ENCODE measurements around the gene LARP7.
"Not testable (repeated sequence)": the region's sequence is repeated elsewhere in the genome, so short reads cannot be mapped to it uniquely, and the experiment has no call there.

LARP7 gene

GRCh38 chr4:112648263-112649054 is 11.5 kb downstream of the LARP7 start:
- H3K27ac ChIP-seq: no peak overlapping the region

GRCh38 chr4:112649055-112649408 is 12.1 kb downstream of the LARP7 start:
- Histone ChIP-seq H3K4me3 (no peak overlapping the region), H3K27ac (no peak overlapping the region)

More at GRCh38 chr4:112648263-112649054, 11.5 kb downstream of the LARP7 start:
- H3K4me3 ChIP-seq: no peak overlapping the region

DNA sequence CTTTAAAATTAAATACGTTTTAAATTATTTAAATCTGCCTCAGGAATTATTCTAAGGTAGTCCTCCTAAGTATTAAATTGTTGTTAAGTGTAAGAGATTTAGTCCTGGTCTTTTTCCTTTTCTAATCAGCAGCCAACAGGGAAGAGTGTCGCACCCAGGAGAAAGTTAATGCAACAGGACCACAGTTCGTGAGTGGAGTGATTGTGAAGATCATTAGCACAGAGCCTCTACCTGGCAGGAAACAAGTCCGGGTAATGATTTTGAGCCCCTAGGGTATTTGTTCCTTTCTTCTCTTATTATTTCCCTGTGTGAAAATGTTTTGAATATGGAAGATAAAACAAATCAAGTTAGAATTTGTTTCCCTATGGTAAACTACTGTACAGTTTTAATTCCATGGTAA is 13.4 kb downstream of the LARP7 start:
- no peak overlapping the region for H3K27ac ChIP-seq
- no peak overlapping the region for H3K4me3 ChIP-seq

DNA sequence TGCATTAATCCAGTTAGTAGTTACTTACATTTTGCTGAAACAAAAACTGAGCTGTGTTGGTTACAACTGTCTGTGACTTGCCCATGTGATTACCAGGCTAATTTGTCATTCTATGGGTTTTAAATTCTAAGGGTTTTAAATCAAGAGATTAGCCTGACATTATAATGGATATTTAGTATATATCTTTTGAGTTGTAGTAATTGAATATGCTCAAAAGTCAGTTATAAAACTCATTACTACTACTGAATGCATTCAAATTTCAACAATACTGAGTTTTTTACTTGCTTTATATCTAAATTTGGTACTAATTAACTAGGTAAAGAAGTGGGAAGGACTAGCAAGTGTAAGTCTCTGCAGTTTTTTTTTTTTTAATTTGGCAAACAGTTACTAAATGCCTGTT is 14.7 kb downstream of the LARP7 start:
- H3K4me3 ChIP-seq: no peak overlapping the region
- H3K27ac ChIP-seq: no peak overlapping the region

DNA sequence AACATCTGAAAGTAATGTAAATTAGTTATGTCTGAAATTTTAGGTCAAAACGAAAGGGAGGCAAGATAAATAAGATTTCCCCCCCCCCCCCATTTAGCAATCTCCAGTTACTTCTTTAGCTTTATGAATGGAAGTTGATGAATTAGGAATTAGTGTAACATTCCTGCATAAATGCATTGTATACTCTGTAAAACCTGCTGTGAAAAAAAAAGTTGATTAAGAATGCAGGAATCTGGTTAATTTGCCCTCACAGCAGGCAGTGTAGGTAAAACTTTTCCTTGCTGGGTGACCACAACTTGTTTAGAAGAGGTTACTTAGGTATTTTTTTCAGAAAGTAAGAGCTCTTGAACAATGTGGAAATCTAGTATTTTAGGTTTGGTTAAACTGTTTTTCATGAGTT is 15.3 kb downstream of the LARP7 start:
- H3K4me3 ChIP-seq: no peak overlapping the region
- H3K27ac ChIP-seq: no peak overlapping the region

DNA sequence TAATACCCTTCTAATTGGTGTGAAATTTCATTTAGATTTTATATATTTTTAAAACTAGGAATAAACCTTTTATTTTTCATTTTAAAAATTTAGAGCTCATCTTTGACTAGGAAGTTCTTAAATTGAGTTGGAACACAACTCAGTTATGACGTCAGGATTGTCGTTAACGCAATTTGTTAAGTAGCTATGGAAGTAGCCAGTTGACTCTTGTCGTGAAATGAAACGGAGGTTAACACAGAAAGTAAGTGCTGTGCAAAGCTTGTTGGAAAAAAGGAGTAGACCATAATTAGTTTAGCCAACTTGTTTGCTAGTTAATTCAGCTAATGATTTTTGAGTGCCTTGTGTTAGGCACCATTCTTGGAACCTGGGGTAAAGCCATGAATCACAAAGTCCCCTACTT is 18.3 kb downstream of the LARP7 start:
- Histone ChIP-seq H3K4me3 (no peak overlapping the region), H3K27ac (no peak overlapping the region)

DNA sequence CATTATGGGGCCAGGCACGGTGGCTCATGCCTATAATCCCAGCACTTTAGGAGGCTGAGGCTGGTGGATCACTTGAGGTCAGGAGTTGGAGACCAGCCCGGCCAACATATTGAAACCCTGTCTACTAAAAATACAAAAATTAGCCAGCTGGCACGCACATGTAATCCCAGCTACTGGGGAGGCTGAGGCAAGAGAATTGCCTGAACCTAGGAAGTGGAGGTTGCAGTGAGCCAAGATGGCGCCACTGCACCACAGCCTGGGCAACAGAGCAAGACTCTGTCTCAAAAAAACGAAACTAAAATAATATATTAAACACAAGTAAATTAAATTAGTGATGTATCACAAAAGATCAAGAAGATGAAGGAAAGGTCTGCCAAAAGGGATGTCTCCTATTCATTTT is 19.2 kb downstream of the LARP7 start:
- not testable (repeated sequence) for H3K4me3 ChIP-seq, H3K27ac ChIP-seq

DNA sequence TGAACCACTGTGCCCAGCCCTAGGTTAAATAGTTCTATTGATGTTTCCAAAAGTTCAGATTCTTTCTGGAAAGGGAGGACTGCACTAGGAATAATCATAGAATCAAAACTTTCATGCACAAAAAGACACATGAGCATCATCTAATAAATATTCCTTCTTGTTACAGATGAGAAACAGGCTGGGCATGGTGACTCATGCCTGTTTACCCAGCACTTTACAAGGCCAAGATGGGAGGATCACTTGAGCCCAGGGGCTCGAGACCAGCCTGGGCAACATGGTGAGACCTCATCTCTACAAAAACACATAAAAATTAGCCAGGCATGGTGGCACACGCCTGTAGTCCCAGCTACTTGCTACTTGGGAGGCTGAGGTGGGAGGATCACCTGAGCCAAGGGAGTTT is 27.7 kb downstream of the LARP7 start:
- Histone ChIP-seq H3K4me3 (no peak overlapping the region), H3K27ac (no peak overlapping the region)

DNA sequence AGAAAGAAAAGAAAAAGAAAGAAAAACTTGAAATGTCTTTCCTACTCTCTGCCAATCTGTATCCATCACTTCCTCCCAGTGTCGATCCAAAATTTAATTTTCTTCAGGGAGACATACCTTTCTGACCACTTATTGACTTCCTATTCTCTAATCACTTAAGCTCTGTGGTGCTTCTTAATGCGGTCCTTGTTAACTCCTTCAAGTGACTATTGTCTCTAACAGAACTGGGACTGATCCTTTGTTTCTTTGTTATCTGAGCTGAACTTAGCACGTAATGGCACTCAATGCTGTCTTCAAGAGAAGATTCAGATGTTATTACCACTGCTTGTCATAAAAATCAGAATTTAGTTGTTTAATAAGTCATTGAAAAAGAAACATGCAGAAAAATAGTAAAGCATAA is 31.2 kb downstream of the LARP7 start:
- Histone ChIP-seq H3K27ac (no peak overlapping the region), H3K4me3 (no peak overlapping the region)

- Histone ChIP-seq H3K27ac (no peak overlapping the region), H3K4me3 (no peak overlapping the region)
Observed at GRCh38 chr4:112673076-112673475, 36.1 kb downstream of the LARP7 start.

DNA sequence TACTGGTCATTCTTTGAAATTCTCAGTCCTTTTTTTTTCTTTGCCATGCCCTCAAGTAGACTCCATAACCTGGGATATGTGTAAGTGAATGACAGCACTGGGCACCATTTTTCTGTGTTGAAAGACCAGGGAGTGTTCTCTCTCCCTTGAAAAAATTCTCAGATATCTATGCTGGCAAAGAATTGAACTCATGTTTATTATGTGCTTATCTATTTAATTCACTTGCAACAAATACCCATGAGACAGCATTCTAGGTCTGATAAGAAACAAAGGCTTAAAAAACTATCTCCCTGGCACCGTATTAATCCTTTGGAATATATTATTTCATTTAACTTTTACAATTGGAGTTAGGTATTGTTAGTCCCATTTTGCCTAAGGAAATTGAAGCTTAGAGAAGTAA is 36.7 kb downstream of the LARP7 start:
- no peak overlapping the region for H3K4me3 ChIP-seq
- H3K27ac ChIP-seq: no peak overlapping the region

- H3K4me3 ChIP-seq: no peak overlapping the region
- H3K27ac ChIP-seq: no peak overlapping the region
Observed at GRCh38 chr4:112674376-112674775, 37.4 kb downstream of the LARP7 start.

- Histone ChIP-seq H3K27ac (no peak overlapping the region), H3K4me3 (no peak overlapping the region)
Observed at GRCh38 chr4:112677519-112678091, 40.7 kb downstream of the LARP7 start.

GRCh38 chr4:112680996-112681395 is 44.1 kb downstream of the LARP7 start:
- Histone ChIP-seq H3K27ac (no peak overlapping the region), H3K4me3 (no peak overlapping the region)

DNA sequence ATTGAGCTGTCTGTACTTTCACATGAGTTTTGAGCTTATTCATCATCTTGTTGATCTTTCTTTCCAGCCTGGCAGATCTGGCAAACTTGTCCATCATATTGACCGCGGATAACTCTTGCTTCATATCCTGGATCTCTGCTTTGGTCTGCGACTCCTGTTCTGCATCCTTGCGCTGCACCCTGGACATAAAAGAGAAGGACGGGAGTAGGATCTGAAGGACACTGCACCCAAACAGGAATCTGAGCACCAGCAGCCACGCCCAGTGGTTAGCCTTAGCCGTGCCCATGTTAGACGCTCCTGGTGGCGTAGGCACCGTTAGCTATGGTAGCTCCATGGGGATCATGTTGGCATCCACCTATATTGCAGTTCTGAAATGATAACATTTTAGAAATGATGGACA is 56.6 kb downstream of the LARP7 start:
- no peak overlapping the region for H3K27ac ChIP-seq
- H3K4me3 ChIP-seq: no peak overlapping the region

- Histone ChIP-seq H3K27ac (no peak overlapping the region), H3K4me3 (no peak overlapping the region)
Observed at GRCh38 chr4:112700679-112701078, 63.7 kb downstream of the LARP7 start.

- no peak overlapping the region for H3K4me3 ChIP-seq
Observed at GRCh38 chr4:112702892-112703291, 65.9 kb downstream of the LARP7 start.

GRCh38 chr4:112704322-112704721 is 67.4 kb downstream of the LARP7 start:
- Histone ChIP-seq H3K27ac (no peak overlapping the region), H3K4me3 (no peak overlapping the region)

More at GRCh38 chr4:112702892-112703291, 65.9 kb downstream of the LARP7 start:
- H3K27ac ChIP-seq: no peak overlapping the region

GRCh38 chr4:112704991-112705845 is 68.3 kb downstream of the LARP7 start:
- Histone ChIP-seq H3K4me3 (peak overlapping the region in 6 of 7 experiments; percentile 24 to 48 (median 38)), H3K27ac (no peak overlapping the region)

DNA sequence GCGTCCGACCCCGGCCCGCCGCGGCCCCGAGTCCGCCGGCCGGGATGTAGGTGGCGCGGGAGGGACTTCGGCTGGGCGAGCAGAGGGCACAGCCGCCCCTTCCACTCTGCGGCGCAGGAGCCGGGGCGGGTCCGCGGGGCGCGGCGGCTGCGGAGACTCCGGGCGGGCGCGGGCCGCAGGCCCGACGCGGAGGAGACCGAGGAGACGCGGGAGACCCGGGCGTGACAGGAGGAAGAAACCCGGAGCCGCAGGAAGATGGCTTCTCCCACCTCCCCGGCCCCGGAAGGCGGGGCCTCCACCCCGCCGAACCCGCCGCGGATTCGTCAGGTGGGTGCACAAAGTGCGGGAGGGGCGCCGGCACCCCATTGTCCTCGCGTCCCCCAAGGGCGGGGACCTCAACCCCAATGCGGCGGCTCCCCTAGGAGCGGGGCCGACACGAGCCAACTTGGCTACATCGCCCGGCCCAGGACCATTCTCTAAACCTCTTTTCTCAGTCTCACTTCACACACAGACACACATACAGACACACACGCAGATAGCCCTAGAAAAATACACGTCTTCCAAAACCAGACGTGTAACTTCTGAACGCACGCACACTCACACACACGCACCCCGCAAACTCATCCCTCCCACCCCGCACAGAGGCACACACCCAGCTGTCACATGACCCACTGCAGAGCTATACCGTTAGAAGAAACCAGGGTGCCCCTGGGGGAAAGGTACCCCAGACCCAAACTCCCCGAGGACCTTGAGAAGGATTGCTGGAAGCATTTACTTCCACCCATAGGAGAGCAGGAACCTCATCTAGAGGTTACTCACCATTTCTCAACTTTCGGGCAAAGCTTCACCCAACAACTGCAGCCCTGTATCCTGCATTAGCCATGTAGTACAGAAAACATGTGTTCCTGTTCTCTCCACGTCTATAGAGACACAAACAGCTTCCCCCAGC is 69.2 kb downstream of the LARP7 start:
- peak overlapping the region; percentile 24 to 48 (median 36) for H3K4me3 ChIP-seq
- H3K27ac ChIP-seq: peak overlapping the region in 1 of 21 experiments; percentile 35
